ENCODE measurements around the gene MED27. TPM values are rescaled to one million over a fixed set of nuclear protein-coding genes. Genes with fewer than 3 reads are reported as not detected.

The MED27 gene
- total and polyA plus RNA-seq, 12 donors = 8.0 to 20.7 (median 17.1) TPM

- ATAC-seq (no peak), DNase-seq (no peak)
- H3K36me3 ChIP-seq = peaks cover 0 to 14% (median 4%) of the 10 kb centered on the region in 9 donors
- H3K9me3 ChIP-seq = no peaks in the 10 kb centered on the region
- H3K27ac ChIP-seq = no peak overlapping the region
- TF ChIP-seq, protein P1, sequence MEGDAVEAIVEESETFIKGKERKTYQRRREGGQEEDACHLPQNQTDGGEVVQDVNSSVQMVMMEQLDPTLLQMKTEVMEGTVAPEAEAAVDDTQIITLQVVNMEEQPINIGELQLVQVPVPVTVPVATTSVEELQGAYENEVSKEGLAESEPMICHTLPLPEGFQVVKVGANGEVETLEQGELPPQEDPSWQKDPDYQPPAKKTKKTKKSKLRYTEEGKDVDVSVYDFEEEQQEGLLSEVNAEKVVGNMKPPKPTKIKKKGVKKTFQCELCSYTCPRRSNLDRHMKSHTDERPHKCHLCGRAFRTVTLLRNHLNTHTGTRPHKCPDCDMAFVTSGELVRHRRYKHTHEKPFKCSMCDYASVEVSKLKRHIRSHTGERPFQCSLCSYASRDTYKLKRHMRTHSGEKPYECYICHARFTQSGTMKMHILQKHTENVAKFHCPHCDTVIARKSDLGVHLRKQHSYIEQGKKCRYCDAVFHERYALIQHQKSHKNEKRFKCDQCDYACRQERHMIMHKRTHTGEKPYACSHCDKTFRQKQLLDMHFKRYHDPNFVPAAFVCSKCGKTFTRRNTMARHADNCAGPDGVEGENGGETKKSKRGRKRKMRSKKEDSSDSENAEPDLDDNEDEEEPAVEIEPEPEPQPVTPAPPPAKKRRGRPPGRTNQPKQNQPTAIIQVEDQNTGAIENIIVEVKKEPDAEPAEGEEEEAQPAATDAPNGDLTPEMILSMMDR (IDR thresholded peaks at IDR 0.05) = no peak
- WGBS, 2 donors = 91 to 94% methylated on average over 12 of the region's 12 CpGs
- H3K4me1 ChIP-seq = peaks cover 0 to 29% (median 16%) of the 10 kb centered on the region in 9 donors
- intact Hi-C loops (cut with DNase I) = no loop called here
- no peaks in the 10 kb centered on the region for H3K27me3 ChIP-seq
- no peak overlapping the region for H3K4me3 ChIP-seq
Observed at GRCh38 chr9:132008855-132009812, 70.5 kb downstream of the MED27 start.

GRCh38 chr9:132008184-132008803, 71.4 kb downstream of the MED27 start:
- 77% methylated on average over 8 of the region's 8 CpGs for WGBS, 2 donors
- TF ChIP-seq, protein P1 (IDR thresholded peaks at IDR 0.05) = no peak
- no peak overlapping the region for H3K4me3 ChIP-seq
- DNase-seq (no peak), ATAC-seq (no peak)
- no peaks in the 10 kb centered on the region for H3K27me3 ChIP-seq
- intact Hi-C loops (cut with DNase I) = no loop called here
- peaks cover 0 to 29% (median 16%) of the 10 kb centered on the region in 9 donors for H3K4me1 ChIP-seq
- peaks cover 0 to 9% (median 4%) of the 10 kb centered on the region in 9 donors for H3K36me3 ChIP-seq
- no peaks in the 10 kb centered on the region for H3K9me3 ChIP-seq
- H3K27ac ChIP-seq = no peak overlapping the region

- WGBS, 2 donors = 86 to 89% methylated on average over 5 of the region's 5 CpGs
- H3K27ac ChIP-seq = no peak overlapping the region
- H3K4me1 ChIP-seq = peaks cover 0 to 29% (median 16%) of the 10 kb centered on the region in 9 donors
- no peaks in the 10 kb centered on the region for H3K9me3 ChIP-seq
- no peaks in the 10 kb centered on the region for H3K27me3 ChIP-seq
- TF ChIP-seq, protein P1 (IDR thresholded peaks at IDR 0.05) = no peak
- H3K4me3 ChIP-seq = no peak overlapping the region
- ATAC-seq = no peak
- DNase-seq = no peak
- H3K36me3 ChIP-seq = peaks cover 0 to 1% (median 0%) of the 10 kb centered on the region in 9 donors
- intact Hi-C loops (cut with DNase I) = no loop called here
Observed at GRCh38 chr9:132007371-132008025, 72.2 kb downstream of the MED27 start.

All from heart right ventricle (tissue), 16 donors.